ENCODE data around the gene LPCAT1.

GRCh38 chr5:1488882-1489680 lies 34.7 kb downstream of the LPCAT1 start:
- TF ChIP-seq, protein P1, sequence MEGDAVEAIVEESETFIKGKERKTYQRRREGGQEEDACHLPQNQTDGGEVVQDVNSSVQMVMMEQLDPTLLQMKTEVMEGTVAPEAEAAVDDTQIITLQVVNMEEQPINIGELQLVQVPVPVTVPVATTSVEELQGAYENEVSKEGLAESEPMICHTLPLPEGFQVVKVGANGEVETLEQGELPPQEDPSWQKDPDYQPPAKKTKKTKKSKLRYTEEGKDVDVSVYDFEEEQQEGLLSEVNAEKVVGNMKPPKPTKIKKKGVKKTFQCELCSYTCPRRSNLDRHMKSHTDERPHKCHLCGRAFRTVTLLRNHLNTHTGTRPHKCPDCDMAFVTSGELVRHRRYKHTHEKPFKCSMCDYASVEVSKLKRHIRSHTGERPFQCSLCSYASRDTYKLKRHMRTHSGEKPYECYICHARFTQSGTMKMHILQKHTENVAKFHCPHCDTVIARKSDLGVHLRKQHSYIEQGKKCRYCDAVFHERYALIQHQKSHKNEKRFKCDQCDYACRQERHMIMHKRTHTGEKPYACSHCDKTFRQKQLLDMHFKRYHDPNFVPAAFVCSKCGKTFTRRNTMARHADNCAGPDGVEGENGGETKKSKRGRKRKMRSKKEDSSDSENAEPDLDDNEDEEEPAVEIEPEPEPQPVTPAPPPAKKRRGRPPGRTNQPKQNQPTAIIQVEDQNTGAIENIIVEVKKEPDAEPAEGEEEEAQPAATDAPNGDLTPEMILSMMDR (conservative IDR thresholded peaks at IDR 0.05; ENCODE audit: low read depth in 2 of 2): no peak
- TF ChIP-seq POLR2AphosphoS5 (IDR thresholded peaks at IDR 0.05; ENCODE audit: low read depth): 0 out of 2 replicates have a peak, but pooled peaks have one; percentile 21
- no peak for TF ChIP-seq EZH2 (IDR thresholded peaks at IDR 0.05; ENCODE audit: low read depth, unreplicated experiment)
- TF ChIP-seq EZH2phosphoT487 (IDR thresholded peaks at IDR 0.05; ENCODE audit: unreplicated experiment): no peak
- TF ChIP-seq ZNF114 (CRISPR knock-in tag; IDR thresholded peaks at IDR 0.05): no peak
- no peak for TF ChIP-seq JUNB (IDR thresholded peaks at IDR 0.05; ENCODE audit: unreplicated experiment)
- TF ChIP-seq, protein P2, sequence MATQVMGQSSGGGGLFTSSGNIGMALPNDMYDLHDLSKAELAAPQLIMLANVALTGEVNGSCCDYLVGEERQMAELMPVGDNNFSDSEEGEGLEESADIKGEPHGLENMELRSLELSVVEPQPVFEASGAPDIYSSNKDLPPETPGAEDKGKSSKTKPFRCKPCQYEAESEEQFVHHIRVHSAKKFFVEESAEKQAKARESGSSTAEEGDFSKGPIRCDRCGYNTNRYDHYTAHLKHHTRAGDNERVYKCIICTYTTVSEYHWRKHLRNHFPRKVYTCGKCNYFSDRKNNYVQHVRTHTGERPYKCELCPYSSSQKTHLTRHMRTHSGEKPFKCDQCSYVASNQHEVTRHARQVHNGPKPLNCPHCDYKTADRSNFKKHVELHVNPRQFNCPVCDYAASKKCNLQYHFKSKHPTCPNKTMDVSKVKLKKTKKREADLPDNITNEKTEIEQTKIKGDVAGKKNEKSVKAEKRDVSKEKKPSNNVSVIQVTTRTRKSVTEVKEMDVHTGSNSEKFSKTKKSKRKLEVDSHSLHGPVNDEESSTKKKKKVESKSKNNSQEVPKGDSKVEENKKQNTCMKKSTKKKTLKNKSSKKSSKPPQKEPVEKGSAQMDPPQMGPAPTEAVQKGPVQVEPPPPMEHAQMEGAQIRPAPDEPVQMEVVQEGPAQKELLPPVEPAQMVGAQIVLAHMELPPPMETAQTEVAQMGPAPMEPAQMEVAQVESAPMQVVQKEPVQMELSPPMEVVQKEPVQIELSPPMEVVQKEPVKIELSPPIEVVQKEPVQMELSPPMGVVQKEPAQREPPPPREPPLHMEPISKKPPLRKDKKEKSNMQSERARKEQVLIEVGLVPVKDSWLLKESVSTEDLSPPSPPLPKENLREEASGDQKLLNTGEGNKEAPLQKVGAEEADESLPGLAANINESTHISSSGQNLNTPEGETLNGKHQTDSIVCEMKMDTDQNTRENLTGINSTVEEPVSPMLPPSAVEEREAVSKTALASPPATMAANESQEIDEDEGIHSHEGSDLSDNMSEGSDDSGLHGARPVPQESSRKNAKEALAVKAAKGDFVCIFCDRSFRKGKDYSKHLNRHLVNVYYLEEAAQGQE (IDR thresholded peaks at IDR 0.05; ENCODE audit: unreplicated experiment): no peak
- no peak for TF ChIP-seq ZNF331 (CRISPR knock-in tag; IDR thresholded peaks at IDR 0.05; ENCODE audit: low read depth)
- TF ChIP-seq STAT1 (IDR thresholded peaks at IDR 0.05; ENCODE audit: unreplicated experiment): no peak
- no peak for TF ChIP-seq NANOG (IDR thresholded peaks at IDR 0.05; ENCODE audit: borderline replicate concordance)
- TF ChIP-seq, protein P3, sequence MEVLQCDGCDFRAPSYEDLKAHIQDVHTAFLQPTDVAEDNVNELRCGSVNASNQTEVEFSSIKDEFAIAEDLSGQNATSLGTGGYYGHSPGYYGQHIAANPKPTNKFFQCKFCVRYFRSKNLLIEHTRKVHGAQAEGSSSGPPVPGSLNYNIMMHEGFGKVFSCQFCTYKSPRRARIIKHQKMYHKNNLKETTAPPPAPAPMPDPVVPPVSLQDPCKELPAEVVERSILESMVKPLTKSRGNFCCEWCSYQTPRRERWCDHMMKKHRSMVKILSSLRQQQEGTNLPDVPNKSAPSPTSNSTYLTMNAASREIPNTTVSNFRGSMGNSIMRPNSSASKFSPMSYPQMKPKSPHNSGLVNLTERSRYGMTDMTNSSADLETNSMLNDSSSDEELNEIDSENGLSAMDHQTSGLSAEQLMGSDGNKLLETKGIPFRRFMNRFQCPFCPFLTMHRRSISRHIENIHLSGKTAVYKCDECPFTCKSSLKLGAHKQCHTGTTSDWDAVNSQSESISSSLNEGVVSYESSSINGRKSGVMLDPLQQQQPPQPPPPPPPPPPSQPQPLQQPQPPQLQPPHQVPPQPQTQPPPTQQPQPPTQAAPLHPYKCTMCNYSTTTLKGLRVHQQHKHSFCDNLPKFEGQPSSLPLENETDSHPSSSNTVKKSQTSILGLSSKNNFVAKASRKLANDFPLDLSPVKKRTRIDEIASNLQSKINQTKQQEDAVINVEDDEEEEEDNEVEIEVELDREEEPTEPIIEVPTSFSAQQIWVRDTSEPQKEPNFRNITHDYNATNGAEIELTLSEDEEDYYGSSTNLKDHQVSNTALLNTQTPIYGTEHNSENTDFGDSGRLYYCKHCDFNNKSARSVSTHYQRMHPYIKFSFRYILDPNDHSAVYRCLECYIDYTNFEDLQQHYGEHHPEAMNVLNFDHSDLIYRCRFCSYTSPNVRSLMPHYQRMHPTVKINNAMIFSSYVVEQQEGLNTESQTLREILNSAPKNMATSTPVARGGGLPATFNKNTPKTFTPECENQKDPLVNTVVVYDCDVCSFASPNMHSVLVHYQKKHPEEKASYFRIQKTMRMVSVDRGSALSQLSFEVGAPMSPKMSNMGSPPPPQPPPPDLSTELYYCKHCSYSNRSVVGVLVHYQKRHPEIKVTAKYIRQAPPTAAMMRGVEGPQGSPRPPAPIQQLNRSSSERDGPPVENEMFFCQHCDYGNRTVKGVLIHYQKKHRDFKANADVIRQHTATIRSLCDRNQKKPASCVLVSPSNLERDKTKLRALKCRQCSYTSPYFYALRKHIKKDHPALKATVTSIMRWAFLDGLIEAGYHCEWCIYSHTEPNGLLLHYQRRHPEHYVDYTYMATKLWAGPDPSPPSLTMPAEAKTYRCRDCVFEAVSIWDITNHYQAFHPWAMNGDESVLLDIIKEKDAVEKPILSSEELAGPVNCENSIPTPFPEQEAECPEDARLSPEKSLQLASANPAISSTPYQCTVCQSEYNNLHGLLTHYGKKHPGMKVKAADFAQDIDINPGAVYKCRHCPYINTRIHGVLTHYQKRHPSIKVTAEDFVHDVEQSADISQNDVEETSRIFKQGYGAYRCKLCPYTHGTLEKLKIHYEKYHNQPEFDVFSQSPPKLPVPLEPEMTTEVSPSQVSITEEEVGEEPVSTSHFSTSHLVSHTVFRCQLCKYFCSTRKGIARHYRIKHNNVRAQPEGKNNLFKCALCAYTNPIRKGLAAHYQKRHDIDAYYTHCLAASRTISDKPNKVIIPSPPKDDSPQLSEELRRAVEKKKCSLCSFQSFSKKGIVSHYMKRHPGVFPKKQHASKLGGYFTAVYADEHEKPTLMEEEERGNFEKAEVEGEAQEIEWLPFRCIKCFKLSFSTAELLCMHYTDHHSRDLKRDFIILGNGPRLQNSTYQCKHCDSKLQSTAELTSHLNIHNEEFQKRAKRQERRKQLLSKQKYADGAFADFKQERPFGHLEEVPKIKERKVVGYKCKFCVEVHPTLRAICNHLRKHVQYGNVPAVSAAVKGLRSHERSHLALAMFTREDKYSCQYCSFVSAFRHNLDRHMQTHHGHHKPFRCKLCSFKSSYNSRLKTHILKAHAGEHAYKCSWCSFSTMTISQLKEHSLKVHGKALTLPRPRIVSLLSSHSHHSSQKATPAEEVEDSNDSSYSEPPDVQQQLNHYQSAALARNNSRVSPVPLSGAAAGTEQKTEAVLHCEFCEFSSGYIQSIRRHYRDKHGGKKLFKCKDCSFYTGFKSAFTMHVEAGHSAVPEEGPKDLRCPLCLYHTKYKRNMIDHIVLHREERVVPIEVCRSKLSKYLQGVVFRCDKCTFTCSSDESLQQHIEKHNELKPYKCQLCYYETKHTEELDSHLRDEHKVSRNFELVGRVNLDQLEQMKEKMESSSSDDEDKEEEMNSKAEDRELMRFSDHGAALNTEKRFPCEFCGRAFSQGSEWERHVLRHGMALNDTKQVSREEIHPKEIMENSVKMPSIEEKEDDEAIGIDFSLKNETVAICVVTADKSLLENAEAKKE (CRISPR knock-in tag; IDR thresholded peaks at IDR 0.05): no peak

All from GM23338 (cell line).